HG03460 (cell line): ENCODE results near the gene CDC6.

Source experiments
- ATAC-seq: cut with Tn5 transposase; IDR thresholded peaks from one replicate; pipeline ENCODE4 v1.9.1; 2021; ENCODE audit not compliant: unreplicated experiment

Gene CDC6

GRCh38 chr17:40350689-40351358 lies 63.1 kb downstream of the CDC6 start:
- no peak for ATAC-seq

GRCh38 chr17:40351359-40352236 lies 63.9 kb downstream of the CDC6 start:
- no peak for ATAC-seq

GRCh38 chr17:40352237-40352778 lies 64.6 kb downstream of the CDC6 start:
- no peak for ATAC-seq

GRCh38 chr17:40352779-40353394 lies 65.2 kb downstream of the CDC6 start:
- ATAC-seq = no peak
